GM19043 (cell line): ENCODE measurements around the gene CCDC85C.

ENCODE experiments used
- ATAC-seq: cut with Tn5 transposase; IDR thresholded peaks from one replicate; pipeline ENCODE4 v1.9.1; 2021; ENCODE audit warnings: low read depth; ENCODE audit not compliant: unreplicated experiment

The CCDC85C gene

GRCh38 chr14:99544991-99545390 lies 59.0 kb downstream of the CCDC85C start:
- ATAC-seq = no peak

GRCh38 chr14:99543985-99544384 lies 60.0 kb downstream of the CCDC85C start:
- ATAC-seq = no peak

GRCh38 chr14:99543370-99543769 lies 60.6 kb downstream of the CCDC85C start:
- no peak for ATAC-seq

DNA sequence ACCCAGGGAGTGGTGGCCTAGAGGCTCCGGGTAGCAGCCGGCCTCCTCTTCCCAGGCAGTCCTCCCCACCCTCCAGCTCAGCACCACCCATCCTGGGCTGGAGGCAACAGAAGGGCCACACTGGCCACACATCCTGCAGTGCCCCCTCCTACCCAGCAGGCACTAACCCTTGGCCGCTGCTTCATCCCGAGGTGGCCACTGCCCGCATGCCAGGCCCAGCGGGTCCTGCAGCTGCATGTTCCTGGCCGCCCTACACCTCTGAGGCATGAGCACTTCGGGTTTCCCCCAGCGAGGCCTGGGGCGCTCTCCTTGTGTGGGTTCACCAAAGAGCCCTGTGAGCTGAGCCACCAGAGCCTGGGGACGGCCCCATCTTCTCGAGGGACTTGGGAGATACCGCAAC lies 61.4 kb downstream of the CCDC85C start:
- no peak for ATAC-seq

DNA sequence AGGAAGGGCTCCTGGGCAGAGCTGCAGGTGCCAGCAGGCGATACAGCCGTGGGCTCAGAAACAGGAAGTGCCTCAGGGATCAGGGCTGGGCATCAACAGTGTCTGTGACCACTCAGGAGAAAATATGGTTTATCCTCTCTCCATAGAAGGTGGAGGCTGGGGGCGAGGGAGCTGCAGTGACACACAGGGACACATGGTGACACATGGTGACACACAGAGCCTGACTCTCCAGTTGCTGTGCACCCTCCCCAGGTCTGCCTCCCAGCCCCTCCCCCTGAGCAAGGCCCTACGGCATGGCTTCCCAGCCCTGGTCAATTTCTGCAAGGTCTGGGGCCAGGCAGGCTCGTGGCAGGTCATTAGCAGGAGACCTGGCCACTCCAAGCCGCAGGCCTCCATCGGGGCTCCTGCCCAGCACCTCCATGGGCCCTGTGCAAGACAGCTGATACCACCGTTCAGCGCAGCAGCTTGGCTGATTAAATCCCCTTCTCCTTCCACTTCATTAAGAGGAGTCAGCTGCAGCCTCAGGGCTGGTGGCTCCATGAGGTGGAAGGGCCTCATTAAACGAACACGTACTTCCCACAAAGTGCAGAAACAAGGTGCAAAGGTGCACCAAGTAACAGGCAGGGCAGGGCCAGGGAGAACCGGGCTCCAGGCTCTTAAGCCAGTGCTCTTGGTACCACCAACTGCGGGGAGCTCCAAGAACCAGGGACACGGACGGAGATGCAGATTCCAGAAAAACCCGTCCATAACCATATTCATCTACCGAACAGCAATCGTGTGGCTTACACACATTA lies 62.1 kb downstream of the CCDC85C start:
- no peak for ATAC-seq

DNA sequence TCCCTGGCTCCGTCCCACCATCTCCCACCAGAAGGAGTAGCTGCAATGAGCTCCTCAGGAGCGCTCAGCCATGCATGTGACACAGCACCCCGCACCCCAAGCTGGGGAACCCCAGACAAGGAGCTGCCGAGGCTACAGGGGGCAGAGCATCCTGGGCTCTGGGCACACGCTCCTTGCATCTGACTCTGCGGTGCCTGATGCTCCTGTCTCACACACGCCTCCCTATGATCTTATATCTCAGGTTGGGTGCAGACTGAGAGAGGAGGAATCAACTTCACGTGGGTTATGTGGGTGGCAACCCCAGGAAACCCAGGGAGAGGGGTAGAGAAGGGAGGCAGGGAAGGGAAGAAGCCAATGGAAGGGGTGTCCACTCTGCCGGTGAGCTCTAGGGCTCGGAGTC lies 62.8 kb downstream of the CCDC85C start:
- ATAC-seq = no peak

- ATAC-seq = no peak
Measured at GRCh38 chr14:99540196-99541032, 63.6 kb downstream of the CCDC85C start.

- ATAC-seq = no peak
Measured at GRCh38 chr14:99539491-99539890, 64.5 kb downstream of the CCDC85C start.

DNA sequence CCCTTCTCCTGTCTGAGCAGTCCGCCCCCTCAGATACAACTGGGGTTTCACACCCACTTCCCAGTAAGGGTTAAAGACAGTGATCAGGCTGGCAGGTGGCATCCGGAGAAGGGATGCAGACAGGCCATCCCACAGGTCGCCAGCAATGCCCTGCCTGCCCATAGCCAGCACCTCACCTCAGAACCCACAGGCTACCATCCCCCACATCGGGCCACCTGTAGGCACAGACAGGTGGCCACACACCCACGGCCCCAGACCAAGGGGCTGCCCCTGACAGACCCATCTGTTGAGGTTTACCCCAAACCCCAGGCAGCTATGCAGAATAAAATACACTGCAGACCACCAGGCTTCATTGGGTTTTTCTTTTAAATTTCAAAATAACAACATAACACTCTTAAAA lies 65.3 kb downstream of the CCDC85C start:
- no peak for ATAC-seq

GRCh38 chr14:99538275-99538674 lies 65.7 kb downstream of the CCDC85C start:
- ATAC-seq = no peak

DNA sequence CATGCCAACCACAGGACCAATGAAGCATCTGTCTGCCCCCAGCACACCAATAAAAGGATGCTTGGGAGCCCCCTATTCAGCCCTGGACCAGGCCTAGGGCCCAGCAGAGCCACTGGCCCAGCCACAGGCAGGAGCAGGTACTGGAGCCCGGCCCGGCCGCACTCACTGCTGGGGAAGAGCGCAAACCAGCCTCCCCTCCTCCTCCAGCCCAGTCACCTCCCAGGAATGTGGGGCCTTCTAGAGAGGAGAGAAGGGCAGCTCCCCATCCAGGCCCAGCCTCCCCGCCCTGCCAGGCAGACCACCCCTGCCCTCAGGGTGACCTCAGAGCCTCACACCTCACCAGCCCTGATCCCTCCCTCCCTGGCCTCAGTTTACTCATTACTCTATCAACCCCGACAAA lies 66.6 kb downstream of the CCDC85C start:
- ATAC-seq = no peak

- no peak for ATAC-seq
Measured at GRCh38 chr14:99535908-99536778, 67.9 kb downstream of the CCDC85C start.

- ATAC-seq = no peak
Measured at GRCh38 chr14:99535448-99535847, 68.6 kb downstream of the CCDC85C start.

DNA sequence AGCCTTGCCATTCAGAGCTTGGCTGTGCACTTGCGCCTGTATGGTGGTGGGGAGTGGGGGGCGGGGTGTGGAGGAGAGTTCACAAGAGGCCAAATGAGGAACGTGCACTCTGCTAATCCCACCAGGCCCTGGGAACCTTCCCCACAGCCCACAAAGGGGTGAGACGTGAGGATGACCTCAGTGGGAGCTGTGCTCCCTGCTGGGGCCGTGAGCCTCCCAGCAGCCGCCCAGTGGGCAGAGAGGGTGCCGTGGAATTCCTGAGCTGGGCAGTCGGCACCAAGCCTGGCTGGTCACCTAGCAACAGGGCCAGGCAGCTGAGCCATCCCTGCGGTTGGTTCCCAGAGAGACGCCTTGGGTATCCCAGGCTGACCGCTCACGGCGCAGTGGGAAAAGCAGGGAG lies 69.1 kb downstream of the CCDC85C start:
- ATAC-seq = no peak

GRCh38 chr14:99534333-99534732 lies 69.7 kb downstream of the CCDC85C start:
- ATAC-seq = no peak

- ATAC-seq = no peak
Measured at GRCh38 chr14:99532310-99532709, 71.7 kb downstream of the CCDC85C start.

DNA sequence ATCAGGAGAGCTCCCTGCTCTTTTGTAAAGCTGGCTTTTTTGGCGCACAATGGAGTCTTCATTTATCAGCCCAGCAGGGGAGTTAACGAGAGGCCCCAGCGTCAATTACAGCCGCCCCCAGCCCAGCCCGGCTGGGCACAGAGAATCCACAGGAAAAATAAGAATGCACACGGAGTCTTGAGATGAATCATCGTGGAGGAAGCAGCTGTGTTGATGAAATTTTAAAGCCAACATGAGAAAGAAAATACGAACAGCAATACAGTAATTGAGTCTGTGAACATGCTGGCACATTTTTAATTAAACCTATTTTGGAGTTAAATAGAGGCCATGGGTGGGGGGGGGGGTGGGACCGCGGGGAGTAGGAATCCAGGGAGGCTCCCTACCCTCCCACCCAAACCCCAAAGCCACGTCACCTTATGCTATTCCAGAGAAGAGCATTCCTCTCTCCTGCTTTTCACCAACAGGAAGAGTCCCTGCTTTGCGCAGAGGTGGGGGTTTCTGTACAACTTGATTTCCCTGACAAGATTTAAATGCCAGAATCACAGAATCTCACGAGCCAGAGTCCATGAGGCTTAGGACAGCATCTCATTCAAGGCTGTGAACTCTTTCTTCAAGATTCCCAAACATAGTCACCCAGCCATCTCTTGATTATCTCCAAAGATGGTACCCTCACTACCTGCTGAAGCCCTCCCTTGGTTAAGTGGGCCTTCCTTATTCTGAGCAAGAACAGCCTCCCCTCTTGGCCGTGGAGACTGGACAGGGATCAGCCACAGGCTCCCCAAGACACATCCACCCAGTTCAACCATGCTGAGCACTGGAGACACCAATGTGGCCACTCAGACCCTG lies 72.5 kb downstream of the CCDC85C start:
- ATAC-seq = no peak

- no peak for ATAC-seq
Measured at GRCh38 chr14:99530407-99531155, 73.4 kb downstream of the CCDC85C start.

DNA sequence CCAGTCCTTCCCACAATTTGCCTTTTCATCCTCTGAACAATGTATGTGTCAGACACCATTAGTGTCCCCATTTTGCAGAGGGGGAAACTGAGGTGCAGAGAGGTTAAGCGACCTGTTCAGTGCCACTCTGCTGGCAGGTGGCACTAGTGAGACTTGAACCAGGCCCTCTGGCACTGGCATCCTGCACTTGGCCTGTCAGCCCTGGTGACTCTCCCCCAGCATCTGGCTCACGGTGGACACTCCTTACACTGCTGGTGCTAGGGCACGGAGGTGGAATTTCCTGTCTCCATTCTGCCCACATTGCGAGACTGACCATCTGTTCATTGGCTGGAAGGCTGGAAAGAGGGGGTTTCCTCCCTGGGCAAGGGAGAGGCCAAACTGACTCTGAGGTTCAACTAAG lies 74.1 kb downstream of the CCDC85C start:
- no peak for ATAC-seq
